ENCODE measurements around the gene OSM. TPM values are rescaled to one million over a fixed set of nuclear protein-coding genes. Genes with fewer than 3 reads are reported as not detected.

The OSM gene
- total RNA-seq, 1 donor from 2014 or later: not detected

DNA sequence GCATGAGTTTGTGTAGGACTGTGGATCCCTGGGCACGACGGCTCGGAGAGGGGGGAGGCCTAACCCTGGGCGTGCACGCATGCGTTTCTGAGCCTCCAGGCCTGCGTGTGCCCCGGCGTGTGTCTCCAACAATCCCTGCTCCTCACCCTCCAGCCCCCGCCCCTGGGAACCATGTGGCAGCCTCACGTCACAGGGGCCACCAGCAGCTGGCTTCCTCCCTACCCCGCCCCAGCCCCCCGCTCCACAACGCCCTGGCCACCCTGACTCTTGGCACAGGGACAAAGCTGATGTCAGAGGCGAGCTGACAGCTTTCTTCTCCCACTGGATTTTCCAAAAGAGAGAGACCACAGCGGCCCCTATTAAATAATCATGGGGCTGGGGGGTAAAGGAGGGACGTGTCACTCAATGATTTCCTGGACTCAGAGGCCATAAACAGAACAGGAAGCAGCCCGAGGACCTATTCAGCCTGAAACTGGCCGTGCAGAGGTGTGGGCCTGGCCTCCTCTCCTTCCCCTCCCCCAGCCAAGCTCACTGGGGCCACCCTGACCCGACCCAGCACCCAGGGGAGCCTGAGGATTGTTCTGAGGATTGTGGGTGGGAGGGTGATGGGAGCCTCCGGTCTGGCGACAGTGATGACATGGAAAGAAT, 13.3 kb downstream of the OSM start:
- TF ChIP-seq, protein P1, sequence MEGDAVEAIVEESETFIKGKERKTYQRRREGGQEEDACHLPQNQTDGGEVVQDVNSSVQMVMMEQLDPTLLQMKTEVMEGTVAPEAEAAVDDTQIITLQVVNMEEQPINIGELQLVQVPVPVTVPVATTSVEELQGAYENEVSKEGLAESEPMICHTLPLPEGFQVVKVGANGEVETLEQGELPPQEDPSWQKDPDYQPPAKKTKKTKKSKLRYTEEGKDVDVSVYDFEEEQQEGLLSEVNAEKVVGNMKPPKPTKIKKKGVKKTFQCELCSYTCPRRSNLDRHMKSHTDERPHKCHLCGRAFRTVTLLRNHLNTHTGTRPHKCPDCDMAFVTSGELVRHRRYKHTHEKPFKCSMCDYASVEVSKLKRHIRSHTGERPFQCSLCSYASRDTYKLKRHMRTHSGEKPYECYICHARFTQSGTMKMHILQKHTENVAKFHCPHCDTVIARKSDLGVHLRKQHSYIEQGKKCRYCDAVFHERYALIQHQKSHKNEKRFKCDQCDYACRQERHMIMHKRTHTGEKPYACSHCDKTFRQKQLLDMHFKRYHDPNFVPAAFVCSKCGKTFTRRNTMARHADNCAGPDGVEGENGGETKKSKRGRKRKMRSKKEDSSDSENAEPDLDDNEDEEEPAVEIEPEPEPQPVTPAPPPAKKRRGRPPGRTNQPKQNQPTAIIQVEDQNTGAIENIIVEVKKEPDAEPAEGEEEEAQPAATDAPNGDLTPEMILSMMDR (IDR thresholded peaks at IDR 0.05; ENCODE audit: insufficient read depth, low read length, severe bottlenecking): no peak
- no peak overlapping the region for H3K4me3 ChIP-seq (ENCODE audit: low read depth, low read length)
- no peaks in the 10 kb centered on the region for H3K36me3 ChIP-seq (ENCODE audit: control insufficient read depth, insufficient read depth, low read length)
- FAIRE-seq (no peak), DNase-seq (ENCODE audit: low read depth) (no peak)
- H3K27me3 ChIP-seq (ENCODE audit: control insufficient read depth, insufficient read depth, low read length): no peaks in the 10 kb centered on the region

DNA sequence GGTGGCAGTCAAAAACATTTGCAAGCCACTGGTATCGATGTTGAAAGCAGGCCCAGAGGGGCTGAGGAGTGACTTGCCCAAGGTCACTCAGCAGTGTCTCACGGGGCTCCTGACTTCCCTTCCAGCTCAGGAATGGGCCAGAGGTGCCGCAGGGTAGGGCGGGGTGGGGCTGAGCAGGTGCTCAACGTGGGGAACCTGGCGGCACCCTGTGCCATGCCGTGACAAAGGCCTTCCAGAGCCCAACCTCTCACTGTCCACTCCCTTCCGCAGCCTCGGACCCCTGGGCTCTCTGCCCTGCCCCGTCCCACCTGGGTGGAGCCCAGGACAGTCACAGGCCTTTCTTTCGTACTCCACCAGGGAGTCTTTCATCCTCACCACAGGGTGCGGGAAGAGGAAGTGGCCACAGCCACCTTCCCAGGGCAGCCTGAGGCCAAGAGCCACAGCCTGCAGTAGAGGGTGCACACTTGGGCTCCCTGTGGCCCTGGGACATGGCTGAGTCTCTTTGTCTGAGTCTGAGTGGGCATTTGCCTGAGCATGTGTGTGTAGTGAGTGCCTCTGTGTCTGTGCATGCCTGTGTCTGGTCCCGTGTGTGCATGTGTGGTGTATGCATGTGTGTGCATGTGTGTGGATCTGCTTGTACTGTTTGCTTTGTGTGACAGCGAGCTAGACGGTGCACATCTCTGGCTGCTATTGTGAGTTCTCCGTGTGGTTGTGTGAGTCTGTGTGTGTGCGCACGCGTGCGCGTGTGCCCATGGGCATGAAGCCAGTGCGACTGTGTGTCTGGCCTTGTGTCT, 14.0 kb downstream of the OSM start:
- TF ChIP-seq, protein P1 (IDR thresholded peaks at IDR 0.05; ENCODE audit: insufficient read depth, low read length, severe bottlenecking): no peak
- Histone ChIP-seq H3K27me3 (ENCODE audit: control insufficient read depth, insufficient read depth, low read length) (no peaks in the 10 kb centered on the region), H3K36me3 (ENCODE audit: control insufficient read depth, insufficient read depth, low read length) (no peaks in the 10 kb centered on the region), H3K4me3 (ENCODE audit: low read depth, low read length) (no peak overlapping the region)
- DNase-seq (ENCODE audit: low read depth) (peak; percentile 27), FAIRE-seq (peak; percentile 96)

DNA sequence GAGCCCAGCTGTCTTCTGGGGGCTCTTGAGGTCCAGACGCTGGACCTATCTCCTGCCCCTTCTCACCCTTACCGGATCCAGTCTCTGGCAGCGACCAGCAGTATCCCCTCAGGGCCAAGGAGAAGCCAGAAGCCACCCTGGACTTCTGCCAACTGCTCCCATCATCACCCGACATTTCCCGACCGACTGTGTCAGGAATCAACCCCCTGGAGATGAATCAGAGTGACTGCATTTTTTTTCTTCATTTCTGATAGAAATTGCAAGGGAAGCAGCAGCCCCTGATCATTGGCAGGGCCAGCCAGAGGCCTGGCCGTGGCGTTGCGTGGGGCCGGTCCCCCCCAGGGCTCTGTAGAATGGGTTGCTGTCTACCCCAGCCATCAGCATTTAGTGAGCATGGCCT, 14.9 kb downstream of the OSM start:
- DNase-seq (ENCODE audit: low read depth): peak; percentile 56
- Histone ChIP-seq H3K36me3 (ENCODE audit: control insufficient read depth, insufficient read depth, low read length) (no peaks in the 10 kb centered on the region), H3K27me3 (ENCODE audit: control insufficient read depth, insufficient read depth, low read length) (no peaks in the 10 kb centered on the region), H3K4me3 (ENCODE audit: low read depth, low read length) (no peak overlapping the region)
- TF ChIP-seq, protein P1 (IDR thresholded peaks at IDR 0.05; ENCODE audit: insufficient read depth, low read length, severe bottlenecking): no peak
- no peak for FAIRE-seq

DNA sequence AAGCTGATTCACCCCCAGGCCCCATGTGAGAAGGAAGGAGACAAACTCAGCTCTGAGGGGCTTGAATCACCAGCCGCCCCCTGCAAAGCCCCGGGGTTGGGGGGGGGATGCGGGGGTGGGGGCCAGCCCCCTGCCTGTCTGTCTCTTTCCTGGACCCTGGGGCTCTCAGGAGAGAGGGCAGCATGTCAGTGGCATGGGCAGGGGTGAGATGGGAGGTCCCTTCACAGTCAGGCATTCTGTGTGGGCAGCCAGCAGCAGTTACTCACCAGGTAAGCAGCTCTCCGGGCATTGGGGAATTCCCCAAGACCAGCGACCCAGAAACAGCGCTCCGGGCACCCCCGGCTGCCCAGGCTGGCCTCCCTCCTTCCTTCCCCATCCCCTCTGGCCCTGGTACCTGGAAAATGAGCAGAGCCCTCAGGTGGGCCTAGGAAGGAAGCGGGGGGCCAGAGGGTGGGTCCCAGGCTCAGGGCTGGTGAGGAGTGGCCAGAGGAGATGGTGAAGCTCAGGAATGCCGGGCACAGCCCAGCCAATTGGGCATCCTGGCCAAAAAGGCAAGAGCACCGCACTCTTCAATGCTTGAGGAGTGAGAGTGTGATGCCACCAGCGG, 15.9 kb downstream of the OSM start:
- TF ChIP-seq, protein P1 (IDR thresholded peaks at IDR 0.05; ENCODE audit: insufficient read depth, low read length, severe bottlenecking): no peak
- Histone ChIP-seq H3K4me3 (ENCODE audit: low read depth, low read length) (no peak overlapping the region), H3K36me3 (ENCODE audit: control insufficient read depth, insufficient read depth, low read length) (no peaks in the 10 kb centered on the region), H3K27me3 (ENCODE audit: control insufficient read depth, insufficient read depth, low read length) (no peaks in the 10 kb centered on the region)
- FAIRE-seq (no peak), DNase-seq (ENCODE audit: low read depth) (peak; percentile 74)

DNA sequence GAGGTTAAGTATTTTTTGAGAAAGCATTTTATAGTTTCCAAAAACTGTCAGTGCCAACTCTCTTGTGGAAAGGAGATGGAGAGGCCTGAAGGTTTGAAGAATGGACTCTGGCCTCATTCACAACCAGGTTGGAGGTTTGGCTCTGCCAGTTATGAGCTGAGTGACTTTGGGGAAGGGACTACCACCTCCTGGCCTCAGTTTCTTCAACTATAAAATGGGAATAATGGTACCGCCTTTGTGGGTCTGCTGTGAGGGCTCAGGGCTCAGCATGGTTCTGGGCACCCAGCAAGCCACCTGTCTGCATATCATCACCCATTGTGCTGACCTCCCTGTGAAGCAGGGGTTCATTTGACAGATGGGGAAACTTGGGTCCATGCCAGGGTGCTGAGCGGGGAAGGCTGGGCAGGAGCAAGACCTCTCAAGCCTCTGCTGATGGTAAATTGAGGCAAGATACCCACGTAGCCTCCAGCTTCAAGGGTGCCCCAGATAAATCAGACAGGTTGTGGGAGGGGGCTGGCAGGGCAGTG, 16.5 kb downstream of the OSM start:
- TF ChIP-seq, protein P1 (IDR thresholded peaks at IDR 0.05; ENCODE audit: insufficient read depth, low read length, severe bottlenecking): no peak
- Histone ChIP-seq H3K4me3 (ENCODE audit: low read depth, low read length) (no peak overlapping the region), H3K27me3 (ENCODE audit: control insufficient read depth, insufficient read depth, low read length) (no peaks in the 10 kb centered on the region), H3K36me3 (ENCODE audit: control insufficient read depth, insufficient read depth, low read length) (no peaks in the 10 kb centered on the region)
- FAIRE-seq (no peak), DNase-seq (ENCODE audit: low read depth) (no peak)

Measured in bronchial epithelial cell (primary cell).